ENCODE results near the gene MSI1.
A peak's percentile ranks its signal among the peaks of the same experiment; 100 is the strongest.

The MSI1 gene

DNA sequence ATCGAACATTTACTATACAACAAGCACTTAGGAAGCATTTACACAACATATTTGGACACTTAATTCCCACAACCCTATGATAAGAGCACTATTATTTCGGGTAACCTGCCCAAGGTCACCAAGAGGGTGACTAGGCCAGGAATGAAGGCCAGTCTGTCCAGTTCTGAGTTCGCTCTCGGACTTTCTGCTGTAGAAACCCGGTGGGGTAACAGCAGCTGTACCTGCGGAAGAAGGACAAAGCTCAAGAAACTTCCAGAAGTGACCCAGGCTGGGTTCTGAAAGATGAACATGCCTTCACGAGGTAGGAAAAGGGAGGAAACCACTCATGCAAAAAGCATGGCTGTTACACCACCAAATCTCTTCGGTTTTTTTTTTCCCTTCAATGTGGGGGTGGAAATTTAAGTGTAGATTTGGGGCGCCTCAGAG is 52.2 kb downstream of the MSI1 start:
- no peak for TF ChIP-seq EP300 (IDR thresholded peaks at IDR 0.05; ENCODE audit: borderline replicate concordance)
- no peak for TF ChIP-seq ZBTB7A (IDR thresholded peaks at IDR 0.05; ENCODE audit: low read depth)
- TF ChIP-seq FOXM1 (IDR thresholded peaks at IDR 0.05; ENCODE audit: borderline replicate concordance, low read depth), result no peak
- TF ChIP-seq, protein P1, sequence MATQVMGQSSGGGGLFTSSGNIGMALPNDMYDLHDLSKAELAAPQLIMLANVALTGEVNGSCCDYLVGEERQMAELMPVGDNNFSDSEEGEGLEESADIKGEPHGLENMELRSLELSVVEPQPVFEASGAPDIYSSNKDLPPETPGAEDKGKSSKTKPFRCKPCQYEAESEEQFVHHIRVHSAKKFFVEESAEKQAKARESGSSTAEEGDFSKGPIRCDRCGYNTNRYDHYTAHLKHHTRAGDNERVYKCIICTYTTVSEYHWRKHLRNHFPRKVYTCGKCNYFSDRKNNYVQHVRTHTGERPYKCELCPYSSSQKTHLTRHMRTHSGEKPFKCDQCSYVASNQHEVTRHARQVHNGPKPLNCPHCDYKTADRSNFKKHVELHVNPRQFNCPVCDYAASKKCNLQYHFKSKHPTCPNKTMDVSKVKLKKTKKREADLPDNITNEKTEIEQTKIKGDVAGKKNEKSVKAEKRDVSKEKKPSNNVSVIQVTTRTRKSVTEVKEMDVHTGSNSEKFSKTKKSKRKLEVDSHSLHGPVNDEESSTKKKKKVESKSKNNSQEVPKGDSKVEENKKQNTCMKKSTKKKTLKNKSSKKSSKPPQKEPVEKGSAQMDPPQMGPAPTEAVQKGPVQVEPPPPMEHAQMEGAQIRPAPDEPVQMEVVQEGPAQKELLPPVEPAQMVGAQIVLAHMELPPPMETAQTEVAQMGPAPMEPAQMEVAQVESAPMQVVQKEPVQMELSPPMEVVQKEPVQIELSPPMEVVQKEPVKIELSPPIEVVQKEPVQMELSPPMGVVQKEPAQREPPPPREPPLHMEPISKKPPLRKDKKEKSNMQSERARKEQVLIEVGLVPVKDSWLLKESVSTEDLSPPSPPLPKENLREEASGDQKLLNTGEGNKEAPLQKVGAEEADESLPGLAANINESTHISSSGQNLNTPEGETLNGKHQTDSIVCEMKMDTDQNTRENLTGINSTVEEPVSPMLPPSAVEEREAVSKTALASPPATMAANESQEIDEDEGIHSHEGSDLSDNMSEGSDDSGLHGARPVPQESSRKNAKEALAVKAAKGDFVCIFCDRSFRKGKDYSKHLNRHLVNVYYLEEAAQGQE (IDR thresholded peaks at IDR 0.05; ENCODE audit: low read depth), result no peak
- TF ChIP-seq TEAD4 (IDR thresholded peaks at IDR 0.05), result no peak
- TF ChIP-seq, protein P2, sequence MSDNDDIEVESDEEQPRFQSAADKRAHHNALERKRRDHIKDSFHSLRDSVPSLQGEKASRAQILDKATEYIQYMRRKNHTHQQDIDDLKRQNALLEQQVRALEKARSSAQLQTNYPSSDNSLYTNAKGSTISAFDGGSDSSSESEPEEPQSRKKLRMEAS (IDR thresholded peaks at IDR 0.05), result no peak
- no peak for TF ChIP-seq NFIC (IDR thresholded peaks at IDR 0.05)

DNA sequence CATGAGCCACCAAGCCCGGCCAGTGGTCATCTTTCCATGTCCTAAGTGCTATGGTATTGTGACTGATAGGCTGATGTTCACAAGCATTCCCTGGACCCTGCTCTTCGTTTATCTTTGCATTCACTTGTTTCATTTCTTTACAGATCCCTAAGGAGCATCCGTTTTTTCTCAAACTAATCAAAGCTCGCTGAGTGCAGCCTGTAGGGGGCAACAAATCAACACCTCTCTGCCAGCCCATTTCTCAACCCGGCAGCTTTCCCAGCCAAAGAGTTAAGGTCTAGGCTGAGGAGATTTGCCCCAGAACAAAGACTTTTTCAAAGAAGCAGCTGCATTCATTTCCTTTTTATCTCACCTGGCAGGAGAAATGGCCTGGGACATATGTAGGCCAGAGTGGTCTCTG is 54.7 kb downstream of the MSI1 start:
- TF ChIP-seq CREB1 (IDR thresholded peaks at IDR 0.05; ENCODE audit: low read depth), result no peak
- TF ChIP-seq ZBTB7A (IDR thresholded peaks at IDR 0.05; ENCODE audit: low read depth), result no peak
- TF ChIP-seq RAD21 (IDR thresholded peaks at IDR 0.05; ENCODE audit: low read depth), result 0 out of 2 replicates have a peak, but pooled peaks have one; percentile 17
- TF ChIP-seq FOXM1 (IDR thresholded peaks at IDR 0.05; ENCODE audit: borderline replicate concordance, low read depth), result no peak
- no peak for TF ChIP-seq EP300 (IDR thresholded peaks at IDR 0.05; ENCODE audit: borderline replicate concordance)
- TF ChIP-seq TEAD4 (IDR thresholded peaks at IDR 0.05), result no peak

DNA sequence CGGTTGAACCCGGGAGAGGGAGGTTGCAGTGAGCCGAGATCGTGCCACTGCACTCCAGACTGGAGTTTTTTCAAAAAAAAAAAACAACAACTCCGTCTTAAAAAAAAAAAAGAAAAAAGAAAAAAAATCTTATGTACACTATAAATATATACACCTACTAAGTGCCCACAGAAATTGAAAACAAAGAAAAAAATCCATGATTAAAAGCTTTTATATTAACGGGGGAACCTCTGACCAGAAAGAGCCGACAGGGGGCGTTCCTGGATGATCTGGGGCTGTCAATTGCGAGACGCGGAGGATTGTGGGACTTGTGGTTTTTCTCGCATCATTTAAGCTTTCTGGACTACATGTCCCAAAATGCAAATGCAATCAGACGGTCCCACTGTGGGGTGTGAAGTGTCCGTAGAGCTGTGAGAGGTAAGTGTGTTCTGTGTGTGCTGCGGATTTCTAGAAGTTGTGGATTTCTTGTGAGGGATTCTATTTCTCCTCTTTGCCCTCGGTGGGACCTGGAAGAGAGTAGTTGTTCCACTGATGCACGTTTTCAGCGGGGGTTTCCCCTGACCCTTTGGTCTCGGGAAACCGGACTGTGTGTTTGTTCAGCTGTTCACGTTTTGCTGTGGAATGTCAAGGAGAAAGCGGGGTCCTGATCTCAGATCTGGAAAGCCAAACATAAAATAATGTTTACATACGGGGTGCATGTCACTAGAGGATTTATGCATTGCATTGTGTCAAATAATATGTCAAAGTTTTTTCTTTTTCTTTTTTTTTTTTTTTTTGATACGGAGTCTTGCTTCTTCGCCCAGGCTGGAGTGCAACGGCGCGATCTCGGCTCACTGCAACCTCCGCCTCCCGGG is 66.8 kb downstream of the MSI1 start, which contains the start of gene SIRT4:
Gene SIRT4 (plus strand): TSS at position 360 of the 854 bp plus-strand sequence. CDS start 1,241 bp downstream, outside the sequence.
- TF ChIP-seq TCF12 (IDR thresholded peaks at IDR 0.05; ENCODE audit: low read depth) (0 out of 2 replicates have a peak, but pooled peaks have one; percentile 34), EP300 (IDR thresholded peaks at IDR 0.05; ENCODE audit: borderline replicate concordance) (no peak), TAF1 (IDR thresholded peaks at IDR 0.05; ENCODE audit: low read depth) (no peak), RAD21 (IDR thresholded peaks at IDR 0.05; ENCODE audit: low read depth) (peak; percentile 35; the same call in 1 of the 2 replicates), CREB1 (IDR thresholded peaks at IDR 0.05; ENCODE audit: low read depth) (0 out of 2 replicates have a peak, but pooled peaks have one; percentile 24), TEAD4 (IDR thresholded peaks at IDR 0.05) (peak; percentile 48), FOXM1 (IDR thresholded peaks at IDR 0.05; ENCODE audit: borderline replicate concordance, low read depth) (peak; percentile 15; the same call in 1 of the 2 replicates)
- TF ChIP-seq, protein P3, sequence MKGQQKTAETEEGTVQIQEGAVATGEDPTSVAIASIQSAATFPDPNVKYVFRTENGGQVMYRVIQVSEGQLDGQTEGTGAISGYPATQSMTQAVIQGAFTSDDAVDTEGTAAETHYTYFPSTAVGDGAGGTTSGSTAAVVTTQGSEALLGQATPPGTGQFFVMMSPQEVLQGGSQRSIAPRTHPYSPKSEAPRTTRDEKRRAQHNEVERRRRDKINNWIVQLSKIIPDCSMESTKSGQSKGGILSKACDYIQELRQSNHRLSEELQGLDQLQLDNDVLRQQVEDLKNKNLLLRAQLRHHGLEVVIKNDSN (IDR thresholded peaks at IDR 0.05), result 0 out of 2 replicates have a peak, but pooled peaks have one; percentile 3

DNA sequence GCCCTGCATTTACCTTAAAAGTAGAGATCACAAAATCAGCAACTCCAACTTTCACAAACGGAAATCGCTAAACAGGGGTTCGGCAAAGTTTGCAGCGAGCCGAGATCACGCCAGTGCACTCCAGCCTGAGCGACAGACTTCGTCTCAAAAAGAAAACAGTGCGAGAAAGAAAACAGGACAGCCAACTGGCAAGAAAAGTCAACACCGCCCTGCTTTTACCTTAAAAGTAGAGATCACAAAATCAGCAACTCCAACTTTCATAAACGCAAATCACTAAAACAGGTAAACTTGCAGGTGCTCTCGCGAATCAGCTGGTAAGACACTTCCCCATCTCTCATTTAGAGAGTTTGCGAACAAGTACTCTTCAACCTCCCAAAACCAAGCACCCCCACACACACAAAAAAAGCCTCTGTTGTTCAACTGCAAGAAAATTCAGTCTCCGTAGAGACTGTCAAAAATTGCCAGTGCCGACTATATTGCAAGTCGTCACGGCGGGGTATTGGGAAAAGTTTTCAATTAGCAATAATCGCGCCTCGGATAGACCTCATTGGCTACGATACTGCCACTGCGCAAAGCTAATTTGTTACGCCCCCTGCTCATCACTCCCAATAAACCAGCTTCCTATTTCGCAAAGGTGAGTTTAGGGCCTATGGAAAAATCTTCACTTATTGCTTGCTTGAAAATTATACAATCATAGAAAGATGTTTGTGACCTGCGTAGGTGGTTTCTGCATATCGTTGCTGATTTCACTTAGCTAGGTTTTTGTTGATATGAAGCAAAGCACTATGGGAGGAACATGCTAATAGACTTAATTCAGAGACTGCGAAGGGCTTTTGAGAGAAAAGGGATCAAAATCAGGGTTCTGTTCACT is 76.1 kb downstream of the MSI1 start, which contains the start of gene RNU4-1:
Gene RNU4-1 (minus strand): TSS at position 577 of the 871 bp plus-strand sequence.
- TF ChIP-seq TAF1 (IDR thresholded peaks at IDR 0.05; ENCODE audit: low read depth) (peak; percentile 45; the same call in 1 of the 2 replicates), FOXM1 (IDR thresholded peaks at IDR 0.05; ENCODE audit: borderline replicate concordance, low read depth) (peak; percentile 77), EGR1 (IDR thresholded peaks at IDR 0.05) (peak; percentile 72; the same call in 1 of the 2 replicates), TCF12 (IDR thresholded peaks at IDR 0.05; ENCODE audit: low read depth) (peak; percentile 86), TEAD4 (IDR thresholded peaks at IDR 0.05) (peak; percentile 60; the same call in 1 of the 2 replicates), YY1 (IDR thresholded peaks at IDR 0.05; ENCODE audit: low read depth) (peak; percentile 60), RAD21 (IDR thresholded peaks at IDR 0.05; ENCODE audit: low read depth) (peak; percentile 1; the same call in 1 of the 2 replicates), CREB1 (IDR thresholded peaks at IDR 0.05; ENCODE audit: low read depth) (no peak; the same call in 1 of the 2 replicates), ZBTB7A (IDR thresholded peaks at IDR 0.05; ENCODE audit: low read depth) (no peak), EP300 (IDR thresholded peaks at IDR 0.05; ENCODE audit: borderline replicate concordance) (peak; percentile 76), NFIC (IDR thresholded peaks at IDR 0.05) (peak; percentile 67; the same call in 1 of the 2 replicates), CEBPB (IDR thresholded peaks at IDR 0.05) (peak; percentile 68)
- TF ChIP-seq, protein P3 (IDR thresholded peaks at IDR 0.05), result 0 out of 2 replicates have a peak, but pooled peaks have one; percentile 2
- TF ChIP-seq, protein P2 (IDR thresholded peaks at IDR 0.05), result peak; percentile 61
- TF ChIP-seq, protein P1 (IDR thresholded peaks at IDR 0.05; ENCODE audit: low read depth), result no peak

Data from Ishikawa (cell line).